OCI-LY1 (cell line): ENCODE data around the gene DYRK3.

ENCODE experiments used
- CTCF ChIP-seq: fragments of 200-600 bp; sonication (generic), shearing (Covaris generic); IDR thresholded peaks from 2 replicates; pipeline ENCODE4 v1.5.1; 2017; ENCODE audit warnings: mild to moderate bottlenecking, antibody characterized with exemption, low read length, moderate library complexity, mixed read lengths
- EZH2 ChIP-seq: fragments of 200-600 bp; sonication (generic), shearing (Covaris generic); IDR thresholded peaks from 2 replicates; pipeline ENCODE4 v1.8.0; 2017; ENCODE audit warnings: borderline replicate concordance, mixed run types, mild to moderate bottlenecking, antibody characterized with exemption, low read length, moderate library complexity, mixed read lengths

GRCh38 chr1:206660136-206660535 lies 24.8 kb downstream of the DYRK3 start:
- TF ChIP-seq CTCF, result no peak
- TF ChIP-seq EZH2, result no peak
